ENCODE measurements around the gene SLC35A2.

DNA sequence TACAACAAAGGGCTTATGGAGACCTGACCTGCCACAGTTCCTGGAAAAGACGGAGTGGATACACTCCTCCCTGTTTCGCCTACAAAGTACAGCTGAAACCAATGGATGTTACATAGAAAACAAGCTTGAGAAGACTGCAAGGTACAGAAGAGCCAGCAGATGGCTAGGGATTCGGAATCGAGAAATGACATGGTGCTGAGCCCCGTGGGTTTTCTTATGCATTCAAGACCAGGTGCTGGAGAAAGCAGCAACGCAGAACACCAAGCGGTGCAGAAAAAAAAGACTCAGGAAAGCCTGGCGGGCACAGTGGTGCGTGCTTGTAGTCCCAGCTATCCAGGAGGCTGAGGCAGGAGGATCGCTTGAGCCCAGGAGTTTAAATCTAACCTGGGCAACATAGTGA, 27.7 kb downstream of the SLC35A2 start:
- TF ChIP-seq, protein P1, sequence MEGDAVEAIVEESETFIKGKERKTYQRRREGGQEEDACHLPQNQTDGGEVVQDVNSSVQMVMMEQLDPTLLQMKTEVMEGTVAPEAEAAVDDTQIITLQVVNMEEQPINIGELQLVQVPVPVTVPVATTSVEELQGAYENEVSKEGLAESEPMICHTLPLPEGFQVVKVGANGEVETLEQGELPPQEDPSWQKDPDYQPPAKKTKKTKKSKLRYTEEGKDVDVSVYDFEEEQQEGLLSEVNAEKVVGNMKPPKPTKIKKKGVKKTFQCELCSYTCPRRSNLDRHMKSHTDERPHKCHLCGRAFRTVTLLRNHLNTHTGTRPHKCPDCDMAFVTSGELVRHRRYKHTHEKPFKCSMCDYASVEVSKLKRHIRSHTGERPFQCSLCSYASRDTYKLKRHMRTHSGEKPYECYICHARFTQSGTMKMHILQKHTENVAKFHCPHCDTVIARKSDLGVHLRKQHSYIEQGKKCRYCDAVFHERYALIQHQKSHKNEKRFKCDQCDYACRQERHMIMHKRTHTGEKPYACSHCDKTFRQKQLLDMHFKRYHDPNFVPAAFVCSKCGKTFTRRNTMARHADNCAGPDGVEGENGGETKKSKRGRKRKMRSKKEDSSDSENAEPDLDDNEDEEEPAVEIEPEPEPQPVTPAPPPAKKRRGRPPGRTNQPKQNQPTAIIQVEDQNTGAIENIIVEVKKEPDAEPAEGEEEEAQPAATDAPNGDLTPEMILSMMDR (IDR thresholded peaks at IDR 0.05): no peak
- TF ChIP-seq POLR2A (IDR thresholded peaks at IDR 0.05): no peak

Data from right lobe of liver (tissue), 4 donors.